ENCODE results near the gene RAB24. TPM values are rescaled to one million over a fixed set of nuclear protein-coding genes. Genes with fewer than 3 reads are reported as not detected.

RAB24 gene
- total RNA-seq, 1 experiment from 2014 or later: 42.6 TPM

DNA sequence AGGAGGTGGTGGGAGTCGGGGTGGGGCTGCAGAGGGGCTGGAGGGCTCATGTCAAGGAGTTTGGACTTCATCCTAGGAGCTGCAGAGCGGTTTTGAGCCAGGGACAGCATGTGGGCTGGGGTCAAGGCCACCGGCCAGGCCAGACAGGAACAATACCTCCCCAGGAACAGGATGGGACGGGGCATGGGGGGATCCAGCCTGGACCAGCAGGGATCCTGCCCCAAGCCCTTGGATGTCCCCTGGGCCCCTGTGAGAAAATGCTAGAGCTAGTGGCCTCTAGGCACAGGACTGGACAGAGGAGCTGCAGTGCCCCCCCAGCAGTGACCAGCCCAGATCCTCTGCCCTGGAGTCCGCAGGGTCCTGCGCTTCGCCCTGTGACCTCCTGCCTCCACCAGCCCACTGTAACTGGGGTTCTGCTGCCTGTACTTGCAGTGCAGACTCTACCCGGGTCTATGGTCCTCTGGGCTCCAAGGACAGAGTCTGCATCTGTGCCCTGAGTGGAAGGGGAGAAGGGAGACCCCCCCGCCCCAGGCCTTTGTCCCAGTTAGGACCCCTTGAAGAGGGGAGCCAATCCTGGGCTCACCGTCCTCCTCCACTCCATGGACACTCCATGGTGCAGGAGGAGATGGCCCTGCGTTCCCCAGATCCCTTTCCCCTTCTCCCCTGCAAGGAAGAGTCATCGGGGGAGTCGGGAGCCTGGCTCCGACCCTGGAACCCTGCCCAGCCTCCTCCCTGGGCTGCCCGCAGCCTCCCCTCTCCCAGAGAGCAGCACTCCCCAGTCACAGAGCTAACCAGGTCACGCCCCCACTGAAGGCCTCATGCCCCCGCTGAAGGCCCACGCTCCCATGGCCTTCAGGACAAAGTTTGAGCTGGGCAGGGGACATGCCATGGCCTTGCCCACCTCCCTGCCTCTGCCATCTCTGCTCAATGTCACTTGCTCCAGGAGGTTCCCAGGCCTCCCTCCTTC is 11.1 kb upstream of the RAB24 start:
- H3K27me3 Mint-ChIP-seq (ENCODE audit: insufficient read depth, unreplicated experiment): no peaks in the 10 kb centered on the region
- POLR2A ChIA-PET: interaction anchor here (0.6 to 1.5 kb wide), 3 partner anchors 9 to 194 kb away, joined by 3 to 4 read pairs (median 3); partner anchors contain the start of gene LMAN2
- no peak overlapping the region for H3K27ac Mint-ChIP-seq (ENCODE audit: low read depth, unreplicated experiment)
- no TSS peak for BruUV-seq (replicated peaks)
- TF ChIP-seq, protein P1, sequence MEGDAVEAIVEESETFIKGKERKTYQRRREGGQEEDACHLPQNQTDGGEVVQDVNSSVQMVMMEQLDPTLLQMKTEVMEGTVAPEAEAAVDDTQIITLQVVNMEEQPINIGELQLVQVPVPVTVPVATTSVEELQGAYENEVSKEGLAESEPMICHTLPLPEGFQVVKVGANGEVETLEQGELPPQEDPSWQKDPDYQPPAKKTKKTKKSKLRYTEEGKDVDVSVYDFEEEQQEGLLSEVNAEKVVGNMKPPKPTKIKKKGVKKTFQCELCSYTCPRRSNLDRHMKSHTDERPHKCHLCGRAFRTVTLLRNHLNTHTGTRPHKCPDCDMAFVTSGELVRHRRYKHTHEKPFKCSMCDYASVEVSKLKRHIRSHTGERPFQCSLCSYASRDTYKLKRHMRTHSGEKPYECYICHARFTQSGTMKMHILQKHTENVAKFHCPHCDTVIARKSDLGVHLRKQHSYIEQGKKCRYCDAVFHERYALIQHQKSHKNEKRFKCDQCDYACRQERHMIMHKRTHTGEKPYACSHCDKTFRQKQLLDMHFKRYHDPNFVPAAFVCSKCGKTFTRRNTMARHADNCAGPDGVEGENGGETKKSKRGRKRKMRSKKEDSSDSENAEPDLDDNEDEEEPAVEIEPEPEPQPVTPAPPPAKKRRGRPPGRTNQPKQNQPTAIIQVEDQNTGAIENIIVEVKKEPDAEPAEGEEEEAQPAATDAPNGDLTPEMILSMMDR (IDR thresholded peaks at IDR 0.05; ENCODE audit: unreplicated experiment): no peak
- peaks cover 20% of the 10 kb centered on the region for H3K36me3 Mint-ChIP-seq (ENCODE audit: insufficient read depth, unreplicated experiment)
- CTCF ChIA-PET: interaction anchor here (0.6 to 6.5 kb wide), 7 partner anchors 11 to 201 kb away, joined by 3 to 59 read pairs (median 4); no protein-coding TSS in a partner anchor
- H3K4me1 Mint-ChIP-seq (ENCODE audit: insufficient read depth, unreplicated experiment): peaks cover 21% of the 10 kb centered on the region
- no peak for DNase-seq (ENCODE audit: unreplicated experiment)
- H3K4me3 Mint-ChIP-seq (ENCODE audit: unreplicated experiment): no peak overlapping the region
- intact Hi-C loops (cut with micrococcal nuclease): loop anchor here (5.0 kb wide), 1 partner anchor 188 kb away; no protein-coding TSS in a partner anchor
- no peaks in the 10 kb centered on the region for H3K9me3 Mint-ChIP-seq (ENCODE audit: unreplicated experiment)

DNA sequence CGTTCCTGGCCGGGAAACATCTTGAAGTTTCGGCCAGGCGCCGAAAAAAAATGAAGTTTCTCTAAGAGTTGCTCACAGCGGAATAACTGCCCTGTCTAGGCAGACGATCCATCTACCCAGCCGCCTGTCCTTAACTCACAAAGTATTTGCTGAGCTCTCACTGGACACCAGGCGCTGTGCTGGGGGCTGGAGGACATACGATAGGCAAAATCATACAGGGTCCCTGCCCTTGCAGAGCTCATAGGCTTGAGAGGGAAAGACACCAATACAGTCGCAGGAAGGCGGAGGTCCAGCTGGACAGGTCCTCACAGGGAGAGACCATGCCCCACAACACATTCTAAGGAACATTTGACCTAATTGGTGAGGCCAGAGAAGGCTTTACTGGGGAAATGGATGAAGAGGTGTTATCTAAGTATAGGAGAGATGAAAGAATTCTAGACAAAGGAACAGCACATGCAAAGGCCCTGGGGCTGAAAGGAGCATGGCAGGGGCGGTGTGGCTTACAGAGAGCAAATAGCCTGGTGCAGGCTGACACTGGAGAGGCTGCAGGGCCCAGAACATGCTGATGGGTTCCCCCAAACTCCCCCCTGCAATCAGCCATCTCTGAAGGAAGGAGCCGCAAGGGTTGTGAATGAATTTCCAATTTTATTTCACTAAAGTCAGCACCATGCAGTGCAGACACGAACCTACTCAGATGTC is 10.2 kb upstream of the RAB24 start:
- CTCF ChIA-PET: interaction anchor here (0.7 to 6.5 kb wide), 7 partner anchors 12 to 188 kb away, joined by 3 to 59 read pairs (median 4); partner anchors contain the start of gene SLC34A1
- Mint-ChIP-seq H3K27ac (ENCODE audit: low read depth, unreplicated experiment) (no peak overlapping the region), H3K4me3 (ENCODE audit: unreplicated experiment) (no peak overlapping the region), H3K36me3 (ENCODE audit: insufficient read depth, unreplicated experiment) (peaks cover 15% of the 10 kb centered on the region), H3K9me3 (ENCODE audit: unreplicated experiment) (no peaks in the 10 kb centered on the region), H3K4me1 (ENCODE audit: insufficient read depth, unreplicated experiment) (peaks cover 28% of the 10 kb centered on the region), H3K27me3 (ENCODE audit: insufficient read depth, unreplicated experiment) (no peaks in the 10 kb centered on the region)
- POLR2A ChIA-PET: interaction anchor here (1.5 to 2.8 kb wide), 3 partner anchors 11 to 38 kb away, joined by 4 to 23 read pairs (median 6); partner anchors contain the start of genes LMAN2, PRELID1 and RAB24
- intact Hi-C loops (cut with micrococcal nuclease): no loop called here
- no peak for DNase-seq (ENCODE audit: unreplicated experiment)
- TF ChIP-seq, protein P1 (IDR thresholded peaks at IDR 0.05; ENCODE audit: unreplicated experiment): no peak
- BruUV-seq (replicated peaks): no TSS peak

DNA sequence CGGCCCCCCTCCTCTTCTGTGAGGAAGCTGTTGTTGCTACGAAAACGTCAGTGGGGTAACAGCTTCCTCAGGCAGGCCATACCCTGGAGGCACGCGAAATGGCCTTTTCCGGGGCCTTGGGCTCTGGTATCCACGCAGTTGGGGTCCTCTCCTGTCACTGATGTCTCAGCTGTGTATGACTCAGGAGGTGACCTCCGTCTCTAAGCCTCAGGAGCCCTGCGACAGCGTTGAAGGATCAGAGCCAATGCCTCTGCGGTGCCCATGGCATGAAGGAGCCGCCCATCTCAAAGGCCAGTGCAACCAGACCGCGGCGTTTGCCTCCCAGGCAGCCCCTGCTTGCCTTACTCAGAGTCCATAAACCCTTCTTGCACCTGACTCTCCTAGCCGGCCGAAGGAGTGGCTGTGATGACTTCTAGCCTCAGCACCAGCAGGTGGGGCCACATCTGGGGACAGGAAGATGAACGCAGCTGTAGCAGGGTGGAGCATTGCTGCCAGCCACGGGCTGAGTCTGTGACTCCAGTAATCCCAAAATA is 9.2 kb upstream of the RAB24 start:
- TF ChIP-seq, protein P1 (IDR thresholded peaks at IDR 0.05; ENCODE audit: unreplicated experiment): no peak
- Mint-ChIP-seq H3K4me3 (ENCODE audit: unreplicated experiment) (peak overlapping the region; percentile 66), H3K36me3 (ENCODE audit: insufficient read depth, unreplicated experiment) (peaks cover 23% of the 10 kb centered on the region), H3K27me3 (ENCODE audit: insufficient read depth, unreplicated experiment) (no peaks in the 10 kb centered on the region), H3K9me3 (ENCODE audit: unreplicated experiment) (no peaks in the 10 kb centered on the region), H3K27ac (ENCODE audit: low read depth, unreplicated experiment) (no peak overlapping the region), H3K4me1 (ENCODE audit: insufficient read depth, unreplicated experiment) (peaks cover 29% of the 10 kb centered on the region)
- CTCF ChIA-PET: interaction anchor here (0.6 to 5.8 kb wide), 10 partner anchors 11 to 199 kb away, joined by 3 to 52 read pairs (median 4); partner anchors contain the start of gene SLC34A1
- DNase-seq (ENCODE audit: unreplicated experiment): peak; percentile 56
- BruUV-seq (replicated peaks): TSS peak; percentile 22
- intact Hi-C loops (cut with micrococcal nuclease): no loop called here
- POLR2A ChIA-PET: interaction anchor here (0.6 to 2.8 kb wide), 8 partner anchors 10 to 187 kb away, joined by 3 to 23 read pairs (median 4); partner anchors contain the start of genes PRELID1 and RAB24
